Measurements from ENCODE around the gene ERICH4. TPM values are rescaled to one million over a fixed set of nuclear protein-coding genes. Genes with fewer than 3 reads are reported as not detected.

ERICH4 gene
- total RNA-seq, 1 experiment from 2014 or later: not detected

DNA sequence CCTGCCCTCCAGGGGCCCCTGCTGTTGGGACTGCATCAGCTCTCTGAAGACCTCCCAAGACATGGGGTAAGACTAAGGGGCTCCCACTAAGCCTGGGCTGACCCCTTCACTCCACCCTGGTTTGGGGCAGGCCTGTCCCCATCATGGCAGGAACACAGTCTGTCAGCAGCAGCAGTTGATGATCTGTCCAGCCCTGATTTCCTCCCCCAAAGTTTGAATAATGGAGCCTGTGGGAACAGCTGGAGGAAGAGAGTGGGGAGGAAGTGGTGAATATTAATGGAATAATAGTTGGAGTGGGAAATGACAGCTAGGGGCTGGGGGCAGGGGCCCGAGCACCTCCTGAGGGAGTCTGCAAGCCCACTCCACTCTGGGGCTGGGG is 14.5 kb upstream of the ERICH4 start:
- Mint-ChIP-seq H3K4me3 (ENCODE audit: unreplicated experiment) (no peak overlapping the region), H3K9me3 (ENCODE audit: unreplicated experiment) (no peaks in the 10 kb centered on the region), H3K4me1 (ENCODE audit: insufficient read depth, unreplicated experiment) (peaks cover 8% of the 10 kb centered on the region), H3K27ac (ENCODE audit: low read depth, unreplicated experiment) (no peak overlapping the region), H3K36me3 (ENCODE audit: insufficient read depth, unreplicated experiment) (peaks cover 34% of the 10 kb centered on the region), H3K27me3 (ENCODE audit: insufficient read depth, unreplicated experiment) (no peaks in the 10 kb centered on the region)
- intact Hi-C loops (cut with micrococcal nuclease): no loop called here
- DNase-seq (ENCODE audit: unreplicated experiment): no peak
- BruUV-seq (replicated peaks): no TSS peak
- TF ChIP-seq CTCF (IDR thresholded peaks at IDR 0.05; ENCODE audit: unreplicated experiment): no peak
- ChIA-PET CTCF (interaction anchor here (1.0 to 2.0 kb wide), 2 partner anchors 8 to 20 kb away, joined by 3 to 6 read pairs; no protein-coding TSS in a partner anchor), POLR2A (interaction anchor here (0.5 to 1.8 kb wide), 2 partner anchors 11 to 162 kb away, joined by 3 to 9 read pairs; no protein-coding TSS in a partner anchor)

GRCh38 chr19:41430922-41431321 is 12.0 kb upstream of the ERICH4 start:
- no peak for DNase-seq (ENCODE audit: unreplicated experiment)
- ChIA-PET POLR2A (interaction anchor here (1.0 to 1.4 kb wide), 2 partner anchors 9 to 11 kb away, joined by 3 to 11 read pairs; partner anchors contain the start of gene DMAC2), CTCF (interaction anchor here (0.6 to 1.5 kb wide), 5 partner anchors 10 to 233 kb away, joined by 3 to 6 read pairs (median 4); partner anchors contain the start of gene CCDC97)
- Mint-ChIP-seq H3K36me3 (ENCODE audit: insufficient read depth, unreplicated experiment) (peaks cover 27% of the 10 kb centered on the region), H3K9me3 (ENCODE audit: unreplicated experiment) (no peaks in the 10 kb centered on the region), H3K27me3 (ENCODE audit: insufficient read depth, unreplicated experiment) (no peaks in the 10 kb centered on the region), H3K4me3 (ENCODE audit: unreplicated experiment) (no peak overlapping the region), H3K4me1 (ENCODE audit: insufficient read depth, unreplicated experiment) (peaks cover 8% of the 10 kb centered on the region), H3K27ac (ENCODE audit: low read depth, unreplicated experiment) (no peak overlapping the region)
- BruUV-seq (replicated peaks): no TSS peak
- intact Hi-C loops (cut with micrococcal nuclease): no loop called here
- no peak for TF ChIP-seq CTCF (IDR thresholded peaks at IDR 0.05; ENCODE audit: unreplicated experiment)

- CTCF ChIA-PET: interaction anchor here (0.6 to 1.5 kb wide), 5 partner anchors 11 to 234 kb away, joined by 3 to 6 read pairs (median 4); no protein-coding TSS in a partner anchor
- Mint-ChIP-seq H3K27me3 (ENCODE audit: insufficient read depth, unreplicated experiment) (no peaks in the 10 kb centered on the region), H3K4me1 (ENCODE audit: insufficient read depth, unreplicated experiment) (peaks cover 6% of the 10 kb centered on the region), H3K4me3 (ENCODE audit: unreplicated experiment) (no peak overlapping the region), H3K27ac (ENCODE audit: low read depth, unreplicated experiment) (peak overlapping the region; percentile 66), H3K9me3 (ENCODE audit: unreplicated experiment) (no peaks in the 10 kb centered on the region), H3K36me3 (ENCODE audit: insufficient read depth, unreplicated experiment) (peaks cover 32% of the 10 kb centered on the region)
- TSS peak; percentile 52 for BruUV-seq (replicated peaks)
- intact Hi-C loops (cut with micrococcal nuclease): no loop called here
- POLR2A ChIA-PET: interaction anchor here (1.0 to 1.4 kb wide), 2 partner anchors 8 to 12 kb away, joined by 3 to 11 read pairs; partner anchors contain the start of gene DMAC2
- peak; percentile 35 for DNase-seq (ENCODE audit: unreplicated experiment)
- peak; percentile 22 for TF ChIP-seq CTCF (IDR thresholded peaks at IDR 0.05; ENCODE audit: unreplicated experiment)
Measured at GRCh38 chr19:41431426-41432386, 11.2 kb upstream of the ERICH4 start.

DNA sequence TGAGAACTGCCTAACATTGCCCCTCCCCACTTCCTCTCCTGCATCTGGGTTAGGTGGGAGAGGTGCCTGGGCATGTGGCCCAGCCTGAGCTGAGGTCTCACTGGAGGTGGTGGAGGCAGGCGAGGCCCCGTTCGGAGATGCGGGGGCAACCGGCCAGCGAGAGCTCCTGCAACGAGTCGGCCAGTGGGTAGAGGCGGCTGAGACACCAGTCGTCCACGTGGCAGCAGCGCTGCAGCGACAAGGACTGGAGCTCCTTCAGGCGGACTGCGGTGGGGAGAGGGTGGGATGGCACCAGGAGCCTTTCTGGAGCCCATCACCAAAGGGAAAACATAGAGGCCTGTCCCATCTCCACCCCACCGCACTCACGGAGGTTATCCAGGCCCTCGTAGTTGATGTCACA is 9.8 kb upstream of the ERICH4 start:
- intact Hi-C loops (cut with micrococcal nuclease): no loop called here
- no peak overlapping the region for H3K27ac Mint-ChIP-seq (ENCODE audit: low read depth, unreplicated experiment)
- no peaks in the 10 kb centered on the region for H3K27me3 Mint-ChIP-seq (ENCODE audit: insufficient read depth, unreplicated experiment)
- no peaks in the 10 kb centered on the region for H3K4me1 Mint-ChIP-seq (ENCODE audit: insufficient read depth, unreplicated experiment)
- peaks cover 36% of the 10 kb centered on the region for H3K36me3 Mint-ChIP-seq (ENCODE audit: insufficient read depth, unreplicated experiment)
- no peak for DNase-seq (ENCODE audit: unreplicated experiment)
- CTCF ChIA-PET: no interaction called here
- POLR2A ChIA-PET: no interaction called here
- BruUV-seq (replicated peaks): no TSS peak
- no peak for TF ChIP-seq CTCF (IDR thresholded peaks at IDR 0.05; ENCODE audit: unreplicated experiment)
- H3K9me3 Mint-ChIP-seq (ENCODE audit: unreplicated experiment): no peaks in the 10 kb centered on the region
- H3K4me3 Mint-ChIP-seq (ENCODE audit: unreplicated experiment): no peak overlapping the region
